Activated CD4-positive, alpha-beta memory T cell treated with anti-CD3 and anti-CD28 coated beads, Interleukin-2, amount 10 ng/mL, durations not matched to agents 7 days and 5 days (primary cell): ENCODE data around the gene RNASE8. TPM values are rescaled to one million over a fixed set of nuclear protein-coding genes. Genes with fewer than 3 reads are reported as not detected.

Experiments
- CTCF ChIA-PET: fragments of 350-600 bp; sonication (Branson Sonifier 250); formaldehyde crosslinking; loops from one replicate; lab custom pipeline; 2021; ENCODE audit warnings: antibody characterized with exemption, inconsistent platforms; lab: Charles Lee
- POLR2A ChIA-PET: fragments of 350-600 bp; sonication (Branson Sonifier 250); formaldehyde crosslinking; loops from one replicate; lab custom pipeline; 2021; ENCODE audit warnings: antibody characterized with exemption; lab: Charles Lee
- DNase-seq: peaks from one replicate; pipeline ENCODE4 v3.0.0-alpha.2; 2020
- H3K27ac Mint-ChIP-seq: one replicate; pipeline ENCODE4 v1.8.0; 2021; ENCODE audit warnings: mild to moderate bottlenecking, mixed read lengths
- H3K27me3 Mint-ChIP-seq: one replicate; pipeline ENCODE4 v1.8.0; 2021; ENCODE audit warnings: mixed read lengths
- H3K36me3 Mint-ChIP-seq: one replicate; pipeline ENCODE4 v1.8.0; 2021; ENCODE audit warnings: low read depth, mixed read lengths
- H3K4me1 Mint-ChIP-seq: one replicate; pipeline ENCODE4 v1.8.0; 2021; ENCODE audit warnings: mixed read lengths
- H3K4me3 Mint-ChIP-seq: one replicate; pipeline ENCODE4 v1.8.0; 2021; ENCODE audit warnings: mild to moderate bottlenecking, mixed read lengths
- H3K9me3 Mint-ChIP-seq: one replicate; pipeline ENCODE4 v1.8.0; 2021; ENCODE audit warnings: mixed read lengths
- total RNA-seq, 2 experiments: library from RNA; stranded (reverse); gene quantifications; one replicate each; pipeline ENCODE4 v1.2.3, GENCODE V29; 2021

The RNASE8 gene
- total RNA-seq, 2 experiments from 2014 or later = not detected

DNA sequence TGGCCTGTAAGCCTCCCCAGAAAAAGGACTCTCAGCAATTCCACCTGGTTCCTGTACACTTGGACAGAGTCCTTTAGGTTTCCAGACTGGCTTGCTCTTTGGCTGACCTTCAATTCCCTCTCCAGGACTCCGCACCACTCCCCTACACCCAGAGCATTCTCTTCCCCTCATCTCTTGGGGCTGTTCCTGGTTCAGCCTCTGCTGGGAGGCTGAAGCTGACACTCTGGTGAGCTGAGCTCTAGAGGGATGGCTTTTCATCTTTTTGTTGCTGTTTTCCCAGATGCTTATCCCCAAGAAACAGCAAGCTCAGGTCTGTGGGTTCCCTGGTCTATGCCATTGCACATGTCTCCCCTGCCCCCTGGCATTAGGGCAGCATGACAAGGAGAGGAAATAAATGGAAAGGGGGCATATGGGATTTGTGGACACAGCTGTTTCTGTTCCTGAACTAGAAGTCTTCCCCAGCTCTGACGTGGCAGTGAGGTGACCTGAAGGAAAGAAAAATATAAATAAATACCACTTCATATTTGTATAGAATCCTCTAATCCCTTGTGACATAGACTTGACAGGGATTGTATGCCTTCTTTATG is 14.1 kb upstream of the RNASE8 start:
- Mint-ChIP-seq H3K27me3 (peaks cover 17% of the 10 kb centered on the region), H3K4me3 (no peak overlapping the region), H3K36me3 (no peaks in the 10 kb centered on the region), H3K9me3 (no peaks in the 10 kb centered on the region), H3K4me1 (peaks cover 7% of the 10 kb centered on the region), H3K27ac (no peak overlapping the region)
- ChIA-PET POLR2A (interaction anchor here (1.0 kb wide), 1 partner anchor 13 kb away, joined by 3 read pairs; no protein-coding TSS in a partner anchor), CTCF (interaction anchor here (0.7 to 2.9 kb wide), 4 partner anchors 21 to 398 kb away, joined by 3 to 11 read pairs (median 4); no protein-coding TSS in a partner anchor)
- no peak for DNase-seq

DNA sequence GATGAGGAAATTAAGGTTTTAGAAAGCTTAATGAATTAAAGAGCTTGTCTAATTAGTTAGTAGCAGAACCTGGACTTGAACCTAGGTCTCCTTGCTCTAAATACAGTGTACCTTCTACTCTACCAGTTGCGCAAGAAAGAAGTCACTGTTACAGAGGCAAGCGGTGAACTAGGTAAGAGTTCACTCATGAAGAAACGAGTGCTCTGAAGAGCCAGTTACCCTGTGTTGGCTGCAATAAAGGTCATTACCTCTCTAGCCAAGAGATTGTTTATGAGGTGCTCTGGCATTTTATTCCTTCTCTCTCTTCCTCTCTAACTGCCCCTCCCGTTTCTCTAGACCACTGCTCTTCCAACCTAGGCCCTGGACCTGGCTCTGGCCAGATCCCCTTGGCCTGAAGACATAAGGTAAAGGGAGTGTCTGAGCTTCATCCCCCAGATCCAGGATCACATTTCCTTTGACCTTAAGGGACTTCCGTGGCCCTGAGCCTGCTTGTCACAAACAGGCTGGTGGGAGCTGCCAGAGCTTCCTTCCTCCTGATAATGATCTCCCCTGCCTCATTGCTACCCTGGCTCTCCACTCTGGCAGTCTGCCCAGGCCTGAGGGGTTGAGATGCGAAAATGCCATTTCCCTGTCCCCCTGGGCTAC is 13.5 kb upstream of the RNASE8 start:
- Mint-ChIP-seq H3K27ac (no peak overlapping the region), H3K4me1 (peaks cover 7% of the 10 kb centered on the region), H3K27me3 (peaks cover 17% of the 10 kb centered on the region), H3K36me3 (no peaks in the 10 kb centered on the region), H3K9me3 (no peaks in the 10 kb centered on the region), H3K4me3 (no peak overlapping the region)
- CTCF ChIA-PET = interaction anchor here (0.9 to 2.9 kb wide), 3 partner anchors 22 to 45 kb away, joined by 3 to 11 read pairs (median 5); no protein-coding TSS in a partner anchor
- POLR2A ChIA-PET = interaction anchor here (1.0 kb wide), 1 partner anchor 13 kb away, joined by 3 read pairs; no protein-coding TSS in a partner anchor
- DNase-seq = no peak

DNA sequence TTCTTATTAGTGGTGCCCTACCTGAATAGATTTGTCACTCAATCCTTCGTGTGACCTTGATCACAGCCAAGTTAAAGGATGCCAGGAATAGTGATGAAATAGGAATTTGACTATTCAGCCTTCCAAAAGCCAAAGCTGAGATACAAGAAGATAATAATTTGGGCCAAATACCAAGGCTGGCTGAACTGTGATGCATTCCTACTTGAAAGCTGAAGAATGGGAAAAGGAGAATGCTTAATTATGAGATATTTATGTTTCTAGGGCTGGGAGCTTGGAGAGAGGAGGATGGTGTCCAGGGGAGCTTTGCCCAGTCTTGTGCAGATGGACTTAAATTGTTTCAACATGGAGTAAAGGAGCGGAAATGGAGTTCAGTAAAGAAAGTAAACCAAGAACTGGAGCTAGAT is 10.2 kb upstream of the RNASE8 start:
- H3K27me3 Mint-ChIP-seq = peaks cover 17% of the 10 kb centered on the region
- CTCF ChIA-PET = interaction anchor here (0.5 to 3.1 kb wide), 4 partner anchors 24 to 297 kb away, joined by 3 to 20 read pairs (median 4); no protein-coding TSS in a partner anchor
- peaks cover 7% of the 10 kb centered on the region for H3K4me1 Mint-ChIP-seq
- no peak overlapping the region for H3K4me3 Mint-ChIP-seq
- no peaks in the 10 kb centered on the region for H3K36me3 Mint-ChIP-seq
- H3K27ac Mint-ChIP-seq = no peak overlapping the region
- H3K9me3 Mint-ChIP-seq = no peaks in the 10 kb centered on the region
- POLR2A ChIA-PET = no interaction called here
- no peak for DNase-seq

DNA sequence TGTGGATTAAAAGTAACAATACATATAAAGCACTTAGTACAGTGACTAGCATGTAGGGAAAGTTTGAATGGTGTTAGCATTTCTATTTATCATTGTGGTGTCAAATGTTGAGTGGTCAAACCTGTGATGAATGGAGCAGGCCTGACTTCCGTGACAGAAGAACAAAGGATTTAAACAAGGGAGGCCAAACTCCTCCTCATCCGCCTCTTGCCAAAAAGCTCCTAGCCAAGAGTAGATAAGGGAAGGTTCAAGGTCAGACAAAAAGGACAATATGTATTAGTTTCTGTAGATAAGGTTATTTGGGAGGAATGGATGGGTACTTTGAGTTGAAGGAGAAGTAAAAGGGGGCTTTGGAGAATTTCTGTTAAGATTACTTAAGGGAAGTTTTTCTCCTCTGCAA is 9.0 kb upstream of the RNASE8 start:
- H3K27ac Mint-ChIP-seq = no peak overlapping the region
- H3K4me1 Mint-ChIP-seq = peaks cover 7% of the 10 kb centered on the region
- no peak overlapping the region for H3K4me3 Mint-ChIP-seq
- H3K27me3 Mint-ChIP-seq = peaks cover 12% of the 10 kb centered on the region
- ChIA-PET POLR2A (no interaction called here), CTCF (interaction anchor here (1.0 to 3.1 kb wide), 4 partner anchors 30 to 78 kb away, joined by 3 to 20 read pairs (median 3); no protein-coding TSS in a partner anchor)
- no peaks in the 10 kb centered on the region for H3K36me3 Mint-ChIP-seq
- DNase-seq = no peak
- H3K9me3 Mint-ChIP-seq = no peaks in the 10 kb centered on the region

DNA sequence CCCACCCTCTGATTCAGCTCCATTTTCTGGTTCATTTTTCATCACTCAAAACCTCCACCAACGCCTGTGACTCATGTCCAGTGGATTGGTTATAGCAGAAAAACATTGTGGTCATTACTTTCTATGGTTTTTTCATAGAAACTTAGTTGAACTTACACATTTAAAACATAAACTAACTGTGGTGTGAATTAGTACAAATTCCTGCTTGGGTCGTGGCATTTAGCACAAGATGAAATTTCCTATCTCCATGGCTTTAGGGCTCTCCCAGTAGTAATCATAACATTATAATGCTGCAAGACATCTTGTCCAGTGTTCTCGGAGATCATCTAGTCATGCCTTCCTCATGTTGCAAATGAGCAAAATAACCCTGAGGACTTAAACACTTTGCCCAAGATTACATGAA is 8.3 kb upstream of the RNASE8 start:
- no peak overlapping the region for H3K27ac Mint-ChIP-seq
- H3K4me3 Mint-ChIP-seq = no peak overlapping the region
- ChIA-PET POLR2A (no interaction called here), CTCF (interaction anchor here (1.4 kb wide), 1 partner anchor 31 kb away, joined by 3 read pairs; no protein-coding TSS in a partner anchor)
- H3K36me3 Mint-ChIP-seq = no peaks in the 10 kb centered on the region
- peaks cover 9% of the 10 kb centered on the region for H3K4me1 Mint-ChIP-seq
- no peak for DNase-seq
- H3K9me3 Mint-ChIP-seq = no peaks in the 10 kb centered on the region
- peaks cover 12% of the 10 kb centered on the region for H3K27me3 Mint-ChIP-seq

DNA sequence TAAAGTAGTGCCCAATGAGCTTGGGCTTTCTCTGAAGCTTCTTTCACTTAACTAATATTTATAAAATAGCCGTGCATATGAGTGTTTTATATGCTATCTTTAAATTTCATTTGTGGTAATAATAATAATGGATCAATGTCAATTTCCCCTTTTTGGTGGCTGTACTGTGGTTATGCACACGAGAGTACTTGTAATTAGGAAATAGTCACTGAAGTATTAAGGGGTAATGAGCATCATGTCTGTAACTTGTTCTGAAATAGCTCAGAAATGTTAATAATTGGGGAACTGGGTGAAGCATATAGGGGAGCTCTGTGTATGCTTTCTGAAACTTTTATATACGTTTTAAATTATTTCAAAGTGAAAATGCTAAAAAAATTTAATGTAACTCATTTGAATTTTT is 7.0 kb upstream of the RNASE8 start:
- Mint-ChIP-seq H3K9me3 (no peaks in the 10 kb centered on the region), H3K4me3 (no peak overlapping the region), H3K27ac (no peak overlapping the region), H3K27me3 (peaks cover 4% of the 10 kb centered on the region), H3K36me3 (no peaks in the 10 kb centered on the region), H3K4me1 (peaks cover 4% of the 10 kb centered on the region)
- ChIA-PET CTCF (interaction anchor here (0.8 to 1.9 kb wide), 2 partner anchors 33 to 36 kb away, joined by 3 to 9 read pairs; no protein-coding TSS in a partner anchor), POLR2A (no interaction called here)
- DNase-seq = no peak

DNA sequence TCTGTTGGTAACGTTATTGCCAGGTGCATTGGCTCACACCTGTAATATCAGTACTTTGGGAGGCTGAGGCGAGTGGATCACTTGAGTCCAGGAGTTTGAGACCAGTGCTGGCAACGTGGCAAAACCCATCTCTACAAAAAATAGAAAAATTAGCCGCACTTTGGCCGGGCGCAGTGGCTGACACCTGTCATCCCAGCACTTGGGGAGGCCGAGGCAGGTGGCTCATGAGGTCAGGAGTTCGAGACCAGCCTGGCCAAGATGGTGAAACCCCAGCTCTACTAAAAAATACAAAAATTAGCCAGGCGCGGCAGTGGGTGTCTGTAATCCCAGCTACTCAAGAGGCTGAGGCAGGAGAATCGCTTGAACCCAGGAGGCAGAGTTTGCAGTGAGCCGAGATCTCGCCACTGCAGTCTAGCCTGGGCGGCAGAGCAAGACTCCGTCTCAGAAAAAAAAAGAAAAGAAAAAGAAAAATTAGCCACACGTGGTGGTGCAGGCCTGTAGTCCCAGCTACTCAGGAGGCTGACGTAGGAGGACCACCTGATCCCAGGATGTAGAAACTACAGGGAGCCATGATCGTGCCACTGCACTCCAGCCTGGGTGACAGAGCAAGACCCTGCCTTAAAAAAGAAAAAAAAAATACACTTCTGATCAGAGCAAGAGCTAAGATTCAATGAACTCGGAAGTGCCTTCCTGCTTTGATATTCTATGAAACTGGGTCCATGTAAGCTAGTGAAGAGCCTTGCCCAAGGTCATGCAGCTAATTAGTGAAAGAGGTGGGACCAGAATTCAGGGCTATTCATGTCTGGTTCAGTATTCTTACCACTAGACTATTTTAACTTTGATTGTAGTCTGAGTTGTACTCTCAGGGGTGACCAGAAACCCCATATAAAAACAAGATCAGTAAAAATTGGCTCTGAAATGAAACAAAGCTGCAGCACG is 4.2 kb upstream of the RNASE8 start:
- no peak overlapping the region for H3K4me3 Mint-ChIP-seq
- H3K4me1 Mint-ChIP-seq = peaks cover 8% of the 10 kb centered on the region
- ChIA-PET POLR2A (no interaction called here), CTCF (interaction anchor here (1.4 kb wide), 1 partner anchor 13 kb away, joined by 3 read pairs; no protein-coding TSS in a partner anchor)
- H3K27ac Mint-ChIP-seq = no peak overlapping the region
- H3K9me3 Mint-ChIP-seq = no peaks in the 10 kb centered on the region
- H3K27me3 Mint-ChIP-seq = peaks cover 4% of the 10 kb centered on the region
- H3K36me3 Mint-ChIP-seq = no peaks in the 10 kb centered on the region
- DNase-seq = no peak

DNA sequence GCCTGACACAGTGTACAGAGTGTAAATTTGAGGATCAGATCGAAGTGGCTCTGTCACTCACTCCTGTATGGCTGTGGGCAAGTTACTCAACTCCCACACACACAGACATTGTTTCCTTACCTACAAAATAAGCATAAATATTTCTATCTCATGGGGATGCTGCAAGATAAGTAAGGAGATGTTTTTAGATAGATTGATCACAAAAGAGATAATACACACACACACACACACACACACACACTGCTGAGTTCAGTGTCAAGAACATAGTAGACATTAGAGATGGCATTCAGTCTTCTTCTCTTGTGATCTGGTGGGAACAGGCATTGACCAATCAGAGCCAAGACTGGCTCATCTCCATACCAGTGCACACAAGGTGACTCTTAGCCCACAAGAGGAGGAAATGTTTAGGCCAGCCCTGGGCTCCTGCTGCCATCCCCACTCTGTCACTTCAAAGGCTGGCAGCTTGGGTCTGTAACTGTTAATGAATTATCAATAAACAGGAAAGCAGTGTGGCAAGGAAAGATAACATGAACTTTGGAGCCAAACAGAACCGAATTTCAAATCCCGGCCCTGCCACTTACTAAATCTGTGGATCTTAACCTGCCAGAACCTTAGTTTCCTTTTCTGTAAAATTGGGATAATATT is 3.4 kb upstream of the RNASE8 start:
- Mint-ChIP-seq H3K4me3 (no peak overlapping the region), H3K36me3 (no peaks in the 10 kb centered on the region), H3K9me3 (no peaks in the 10 kb centered on the region), H3K27ac (no peak overlapping the region), H3K27me3 (peaks cover 4% of the 10 kb centered on the region), H3K4me1 (peaks cover 8% of the 10 kb centered on the region)
- no peak for DNase-seq
- ChIA-PET CTCF (interaction anchor here (1.4 kb wide), 1 partner anchor 14 kb away, joined by 3 read pairs; no protein-coding TSS in a partner anchor), POLR2A (no interaction called here)

DNA sequence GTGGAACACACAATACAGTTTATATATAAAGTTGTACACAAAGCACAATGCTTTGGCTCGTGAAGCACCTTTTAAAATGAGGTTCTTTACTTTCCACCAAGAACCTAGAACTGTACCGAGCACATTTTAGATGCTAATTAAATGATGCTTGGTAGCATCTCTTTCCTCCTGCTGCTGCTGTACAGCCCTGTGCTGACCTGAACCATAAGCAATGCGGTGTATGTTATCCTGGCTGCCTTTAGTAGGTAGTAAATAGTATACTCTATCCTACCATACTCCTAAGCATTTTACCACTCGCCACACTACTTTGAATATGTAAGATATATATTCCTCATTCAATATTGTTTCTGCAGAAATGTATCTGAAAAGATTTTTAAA is 2.9 kb upstream of the RNASE8 start:
- no peak overlapping the region for H3K4me3 Mint-ChIP-seq
- DNase-seq = no peak
- H3K9me3 Mint-ChIP-seq = no peaks in the 10 kb centered on the region
- CTCF ChIA-PET = no interaction called here
- H3K27ac Mint-ChIP-seq = no peak overlapping the region
- no peaks in the 10 kb centered on the region for H3K36me3 Mint-ChIP-seq
- peaks cover 5% of the 10 kb centered on the region for H3K27me3 Mint-ChIP-seq
- POLR2A ChIA-PET = no interaction called here
- H3K4me1 Mint-ChIP-seq = peaks cover 8% of the 10 kb centered on the region

DNA sequence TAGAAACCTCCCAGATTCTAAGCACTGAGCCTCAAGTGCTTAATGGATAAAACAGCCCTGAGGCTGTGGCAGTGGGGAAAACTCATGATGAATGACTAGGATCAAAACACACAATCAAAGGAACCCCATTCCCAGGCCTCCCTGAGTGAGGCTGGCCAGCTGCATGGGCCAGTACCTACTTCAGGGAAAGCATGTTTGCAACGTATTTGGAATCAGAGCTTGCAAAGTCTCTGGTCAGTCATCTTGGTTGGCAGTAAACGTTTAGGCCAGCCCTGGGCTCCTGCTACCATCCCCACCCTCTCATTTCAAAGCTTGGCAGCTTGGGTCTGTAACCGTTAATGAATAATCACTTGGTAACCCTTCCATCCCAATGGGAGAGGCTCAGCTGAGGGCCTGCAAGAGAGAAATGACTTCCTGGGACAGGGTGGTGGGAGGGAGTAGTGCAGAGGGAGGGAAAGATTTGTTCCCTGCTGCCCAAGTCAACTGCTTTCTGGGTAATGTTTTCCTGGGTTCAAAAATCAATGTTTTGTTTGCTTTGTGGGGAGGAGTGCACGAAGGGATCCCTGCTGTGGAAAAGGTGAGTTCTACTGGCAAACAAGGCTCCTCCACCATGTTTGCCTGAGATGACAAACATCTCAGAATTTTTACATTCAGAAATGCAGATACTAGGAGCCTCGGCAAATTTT is 2.0 kb upstream of the RNASE8 start:
- Mint-ChIP-seq H3K27me3 (peaks cover 12% of the 10 kb centered on the region), H3K4me3 (no peak overlapping the region), H3K36me3 (no peaks in the 10 kb centered on the region), H3K9me3 (no peaks in the 10 kb centered on the region), H3K27ac (no peak overlapping the region), H3K4me1 (peaks cover 8% of the 10 kb centered on the region)
- ChIA-PET POLR2A (no interaction called here), CTCF (no interaction called here)
- DNase-seq = no peak

DNA sequence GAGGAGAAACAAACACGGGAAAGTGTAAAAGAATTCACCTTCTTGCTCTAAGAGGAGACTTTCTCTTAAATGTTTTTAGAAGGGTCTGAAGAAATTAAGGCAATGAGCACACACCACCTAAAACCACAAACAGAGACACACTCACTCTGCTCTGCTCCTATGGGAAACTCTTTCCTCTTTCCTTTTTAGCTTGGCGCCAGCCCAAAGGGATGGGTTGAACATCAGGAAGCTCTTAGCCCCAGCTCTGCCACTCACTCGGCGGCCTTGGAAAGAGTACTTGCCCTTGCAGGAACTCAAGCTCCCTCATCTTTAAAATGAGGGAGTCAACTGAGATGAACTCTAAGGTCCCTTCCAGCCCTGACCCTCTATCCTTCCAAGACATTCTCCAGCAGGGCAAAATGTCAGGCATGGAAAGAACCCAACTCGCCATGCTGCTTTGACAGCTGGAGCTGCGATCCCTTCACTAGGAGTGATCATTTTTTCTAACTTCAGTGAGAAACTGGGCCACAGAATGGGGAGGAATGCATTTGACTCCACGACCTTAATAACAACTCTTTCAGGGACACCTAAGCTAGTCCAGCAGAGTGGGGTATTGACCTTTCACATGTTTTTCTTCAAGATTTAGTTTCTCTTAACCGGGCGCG is 980 bp upstream of the RNASE8 start:
- Mint-ChIP-seq H3K27ac (no peak overlapping the region), H3K9me3 (no peaks in the 10 kb centered on the region), H3K27me3 (peaks cover 18% of the 10 kb centered on the region), H3K4me1 (peaks cover 8% of the 10 kb centered on the region), H3K36me3 (no peaks in the 10 kb centered on the region), H3K4me3 (no peak overlapping the region)
- DNase-seq = no peak
- CTCF ChIA-PET = interaction anchor here (3.0 kb wide), 1 partner anchor 42 kb away, joined by 10 read pairs; no protein-coding TSS in a partner anchor
- POLR2A ChIA-PET = interaction anchor here (0.6 kb wide), 1 partner anchor 13 kb away, joined by 3 read pairs; no protein-coding TSS in a partner anchor
